Stomach smooth muscle (tissue), 2 donors: ENCODE data around the gene ACTN3.
"Not testable (repeated sequence)": the region's sequence is repeated elsewhere in the genome, so short reads cannot be mapped to it uniquely, and the experiment has no call there.

Source experiments
- H3K27ac ChIP-seq: one replicate; pipeline ENCODE4 v1.7.0; 2013; ENCODE audit warnings: mild to moderate bottlenecking, low read length, inconsistent platforms
- H3K27me3 ChIP-seq, 2 donors: one replicate each; pipeline ENCODE4 v1.7.0; 2013; ENCODE audit warnings: low read length in 2 of 2; ENCODE audit not compliant: insufficient read depth in 2 of 2, control insufficient read depth in 1 of 2
- H3K36me3 ChIP-seq, 2 donors: one replicate each; pipeline ENCODE4 v1.7.0; 2013; ENCODE audit warnings: low read length in 2 of 2; ENCODE audit not compliant: control insufficient read depth in 2 of 2, insufficient read depth in 2 of 2
- H3K4me1 ChIP-seq: one replicate; pipeline ENCODE4 v1.7.0; 2013; ENCODE audit warnings: low read length; ENCODE audit not compliant: control insufficient read depth, insufficient read depth
- H3K4me3 ChIP-seq, 2 donors: one replicate each; pipeline ENCODE4 v1.7.0; 2013; ENCODE audit warnings: low read length in 2 of 2
- H3K9ac ChIP-seq, 2 donors: one replicate each; pipeline ENCODE4 v1.7.0; 2013; ENCODE audit warnings: low read length in 2 of 2, mild to moderate bottlenecking in 1 of 2
- H3K9me3 ChIP-seq, 2 donors: one replicate each; pipeline ENCODE4 v1.7.0; 2013; ENCODE audit warnings: low read length in 2 of 2; ENCODE audit not compliant: control insufficient read depth in 2 of 2
- donor health status: healthy.
- donor health status: Pancreatic carcinoma.

ACTN3 gene

GRCh38 chr11:66544952-66545351, 1.8 kb upstream of the ACTN3 start:
- H3K4me1 ChIP-seq = peaks cover 33% of the 10 kb centered on the region
- peak overlapping the region; percentile 73 to 80 for H3K4me3 ChIP-seq
- peak overlapping the region; percentile 78 to 81 for H3K9ac ChIP-seq
- H3K9me3 ChIP-seq, H3K27me3 ChIP-seq, H3K27ac ChIP-seq: not testable (repeated sequence)
- H3K36me3 ChIP-seq = peaks cover 13 to 14% of the 10 kb centered on the region in 2 donors

DNA sequence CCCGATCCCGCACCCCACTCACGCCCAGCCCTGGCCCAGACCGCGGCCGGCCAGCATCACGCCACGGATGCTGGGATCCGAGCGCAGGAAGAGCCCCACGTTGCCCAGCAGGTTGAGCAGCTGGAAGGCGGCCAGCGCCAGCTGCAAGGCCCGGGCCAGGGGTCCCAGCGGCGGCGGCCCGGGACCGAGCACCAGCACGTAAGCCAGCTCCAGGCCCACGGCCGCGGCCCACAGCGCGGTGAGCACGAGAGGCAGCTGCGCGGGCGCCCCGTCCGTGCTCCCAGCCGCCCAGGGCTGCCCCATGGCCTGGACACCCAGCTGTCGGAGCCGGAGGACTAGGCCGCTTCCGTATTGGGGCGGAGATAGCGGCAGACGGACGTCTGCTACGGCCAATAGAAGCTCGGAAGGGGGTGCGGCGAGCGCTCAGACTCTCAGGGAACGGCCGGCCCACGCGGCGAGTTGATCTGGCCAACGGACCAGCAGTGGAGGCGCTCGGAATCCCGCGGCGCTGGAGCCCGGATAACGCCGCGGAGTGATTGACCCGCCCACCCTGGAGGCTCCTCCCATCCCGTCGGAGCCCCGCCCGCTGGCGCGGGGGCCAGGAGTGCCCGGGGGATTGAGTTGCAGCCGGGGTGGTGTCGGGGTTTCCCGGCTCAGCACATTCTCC, 869 bp upstream of the ACTN3 start, which contains the start of gene ZDHHC24:
ZDHHC24 (minus strand) TSS at position 348 of the 667 bp plus-strand sequence; CDS start at position 303, 45 bp downstream.
- Histone ChIP-seq H3K27ac (peak within 1 kb of the TSS; percentile 60), H3K9me3 (no peaks in the 10 kb centered on the region), H3K4me3 (peak within 1 kb of the TSS; percentile 75 to 80), H3K4me1 (peaks cover 33% of the 10 kb centered on the region), H3K9ac (peak within 1 kb of the TSS; percentile 78 to 81), H3K27me3 (no peaks in the 10 kb centered on the region), H3K36me3 (peaks cover 11 to 14% of the 10 kb centered on the region in 2 donors)

- Histone ChIP-seq H3K9ac (no peak overlapping the region), H3K9me3 (no peaks in the 10 kb centered on the region), H3K4me3 (no peak overlapping the region), H3K27me3 (no peaks in the 10 kb centered on the region), H3K27ac (no peak overlapping the region), H3K4me1 (peaks cover 33% of the 10 kb centered on the region), H3K36me3 (peaks cover 5 to 13% of the 10 kb centered on the region in 2 donors)
These were observed 411 bp downstream of the ACTN3 start for GRCh38 chr11:66546966-66547661.

GRCh38 chr11:66547662-66548009, 933 bp downstream of the ACTN3 start:
- H3K4me3 ChIP-seq = no peak overlapping the region
- no peak overlapping the region for H3K9ac ChIP-seq
- no peak overlapping the region for H3K27ac ChIP-seq

GRCh38 chr11:66548041-66548440, 1.3 kb downstream of the ACTN3 start:
- H3K36me3 ChIP-seq = peaks cover 0 to 4% of the 10 kb centered on the region in 2 donors
- H3K4me3 ChIP-seq = no peak overlapping the region
- H3K27me3 ChIP-seq = no peaks in the 10 kb centered on the region
- no peak overlapping the region for H3K27ac ChIP-seq
- no peak overlapping the region for H3K9ac ChIP-seq
- H3K9me3 ChIP-seq = no peaks in the 10 kb centered on the region
- peaks cover 31% of the 10 kb centered on the region for H3K4me1 ChIP-seq

More at GRCh38 chr11:66547662-66548009, 933 bp downstream of the ACTN3 start:
- H3K4me1 ChIP-seq = peaks cover 33% of the 10 kb centered on the region
- H3K9me3 ChIP-seq = no peaks in the 10 kb centered on the region
- H3K36me3 ChIP-seq = peaks cover 2 to 8% of the 10 kb centered on the region in 2 donors
- H3K27me3 ChIP-seq = no peaks in the 10 kb centered on the region

DNA sequence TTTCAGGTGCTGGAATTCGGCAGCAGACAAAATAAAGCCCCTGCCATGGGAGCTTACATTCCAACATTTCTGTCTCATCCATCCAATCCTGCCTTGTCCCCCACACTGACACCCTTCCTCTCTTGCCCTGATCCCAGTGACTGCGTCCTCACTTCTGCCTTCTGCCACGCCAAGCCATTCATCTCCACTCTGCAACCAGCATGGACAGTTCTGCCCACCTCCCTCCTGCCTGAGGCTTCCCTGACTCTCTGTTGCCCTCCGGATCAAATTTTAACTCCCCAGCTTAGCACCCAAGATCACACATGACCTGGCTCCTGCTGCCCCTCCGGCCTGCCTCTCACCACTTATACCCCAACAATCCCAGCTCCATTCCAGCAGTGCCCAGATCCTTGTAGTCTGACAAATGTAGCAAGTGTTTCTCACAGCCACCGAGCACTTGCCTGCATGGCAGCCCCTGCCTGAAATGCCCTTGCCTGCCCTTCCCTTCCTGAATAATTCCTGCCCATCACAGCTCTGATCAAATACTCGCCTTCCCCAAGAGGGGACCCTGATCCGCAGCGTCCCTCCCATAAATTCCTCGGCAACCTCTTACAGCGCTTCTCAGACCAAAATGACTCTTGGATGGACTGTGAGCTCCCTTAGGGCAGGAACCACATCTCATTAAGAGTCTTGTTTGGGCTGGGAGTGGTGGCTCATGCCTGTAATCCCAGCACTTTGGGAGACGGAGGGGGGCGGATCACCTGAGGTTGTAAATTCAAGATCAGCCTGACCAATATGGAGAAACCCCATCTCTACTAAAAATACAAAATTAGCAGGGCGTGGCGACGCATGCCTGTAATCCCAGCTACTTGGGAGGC, 2.3 kb downstream of the ACTN3 start:
- H3K4me3 ChIP-seq = no peak overlapping the region
- no peaks in the 10 kb centered on the region for H3K27me3 ChIP-seq

DNA sequence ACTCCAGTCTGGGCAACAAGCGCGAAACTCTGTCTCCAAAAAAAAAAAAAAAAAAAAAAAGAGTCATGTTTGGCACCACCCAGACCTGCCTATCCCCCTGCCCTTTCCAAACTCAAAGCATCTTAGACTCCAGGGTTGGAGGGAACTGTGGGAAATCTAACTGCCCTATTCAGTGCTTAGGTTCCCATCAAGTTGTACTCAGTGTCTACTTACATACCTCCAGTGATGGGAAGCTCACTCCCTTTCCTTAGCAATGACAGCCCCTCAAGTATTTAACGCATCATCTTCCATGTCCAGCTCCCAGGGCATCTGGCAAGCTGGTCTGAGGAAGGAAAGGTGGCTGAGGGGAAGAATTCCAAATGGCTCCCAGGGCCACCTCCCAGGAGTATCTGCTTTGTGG, 3.0 kb downstream of the ACTN3 start:
- H3K4me3 ChIP-seq = no peak overlapping the region
- peaks cover 19% of the 10 kb centered on the region for H3K4me1 ChIP-seq
- no peak overlapping the region for H3K27ac ChIP-seq
- no peaks in the 10 kb centered on the region for H3K36me3 ChIP-seq
- H3K9ac ChIP-seq = no peak overlapping the region
- no peaks in the 10 kb centered on the region for H3K27me3 ChIP-seq
- H3K9me3 ChIP-seq = no peaks in the 10 kb centered on the region

More for the DNA sequence above, 2.3 kb downstream of the ACTN3 start:
- peaks cover 24% of the 10 kb centered on the region for H3K4me1 ChIP-seq
- H3K36me3 ChIP-seq = no peaks in the 10 kb centered on the region
- H3K9ac ChIP-seq = no peak overlapping the region
- H3K27ac ChIP-seq = no peak overlapping the region
- no peaks in the 10 kb centered on the region for H3K9me3 ChIP-seq

- H3K9ac ChIP-seq = no peak overlapping the region
- no peaks in the 10 kb centered on the region for H3K9me3 ChIP-seq
- peaks cover 10% of the 10 kb centered on the region for H3K4me1 ChIP-seq
- no peaks in the 10 kb centered on the region for H3K36me3 ChIP-seq
- no peak overlapping the region for H3K4me3 ChIP-seq
- H3K27ac ChIP-seq = no peak overlapping the region
- H3K27me3 ChIP-seq = peaks cover 0 to 3% of the 10 kb centered on the region in 2 donors
These were observed 4.2 kb downstream of the ACTN3 start for GRCh38 chr11:66550887-66551286.

DNA sequence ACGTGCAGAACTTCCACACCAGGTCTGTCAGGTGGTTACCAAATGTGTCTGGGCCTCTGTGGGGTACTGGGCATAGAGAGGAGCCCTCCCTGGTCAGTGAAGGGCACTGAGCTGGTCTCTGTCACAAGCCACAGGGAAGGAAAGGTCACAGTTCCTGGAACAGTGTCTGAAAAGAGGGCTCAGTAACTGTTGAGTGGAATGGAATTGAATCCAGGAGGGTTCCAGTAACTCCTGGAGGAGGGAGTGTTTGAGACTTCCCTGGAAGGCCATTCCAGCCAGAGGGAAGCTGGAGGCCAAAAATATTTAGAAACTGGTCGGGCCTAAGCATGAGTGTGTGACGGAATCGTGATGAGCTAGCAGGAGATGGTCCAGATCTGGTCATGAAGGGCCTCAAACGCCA, 7.9 kb downstream of the ACTN3 start:
- no peaks in the 10 kb centered on the region for H3K9me3 ChIP-seq
- peaks cover 10% of the 10 kb centered on the region for H3K4me1 ChIP-seq
- peaks cover 0 to 5% of the 10 kb centered on the region in 2 donors for H3K27me3 ChIP-seq
- H3K36me3 ChIP-seq = no peaks in the 10 kb centered on the region
- H3K4me3 ChIP-seq = no peak overlapping the region
- H3K9ac ChIP-seq = no peak overlapping the region
- H3K27ac ChIP-seq = no peak overlapping the region

DNA sequence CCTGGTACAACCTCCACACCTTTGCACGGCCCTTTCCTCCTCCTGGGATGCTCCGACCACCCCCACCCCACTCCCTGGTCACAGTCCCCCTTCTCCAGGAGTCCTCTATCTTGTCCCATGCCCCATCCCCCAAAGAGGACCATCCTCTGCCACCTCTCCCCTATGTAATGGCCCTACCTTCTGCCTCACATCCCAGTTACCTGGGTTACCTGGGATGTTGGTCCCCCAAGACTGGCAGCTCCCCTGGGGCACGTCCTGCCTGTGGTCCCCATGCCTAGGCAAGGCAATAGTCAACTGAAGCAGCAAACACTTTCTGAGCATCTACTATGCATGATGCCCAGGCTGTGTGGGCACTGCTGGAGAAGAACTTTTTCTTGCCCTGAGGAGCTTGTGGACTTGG, 8.7 kb downstream of the ACTN3 start:
- Histone ChIP-seq H3K9ac (no peak overlapping the region), H3K36me3 (no peaks in the 10 kb centered on the region), H3K4me1 (peaks cover 10% of the 10 kb centered on the region), H3K27me3 (peaks cover 0 to 5% of the 10 kb centered on the region in 2 donors), H3K27ac (no peak overlapping the region), H3K9me3 (no peaks in the 10 kb centered on the region), H3K4me3 (no peak overlapping the region)
